Esophagus muscularis mucosa (tissue), 4 donors: ENCODE measurements around the gene KCNIP3. TPM values are rescaled to one million over a fixed set of nuclear protein-coding genes. Genes with fewer than 3 reads are reported as not detected.

Source experiments
- DNase-seq: peaks from one replicate; pipeline ENCODE4 v3.0.0-alpha.2; 2017; ENCODE audit errors: extremely low spot score
- H3K27ac ChIP-seq, 4 donors: fragments of 200-600 bp; sonication (generic); replicated peaks in 1 of 4; 1 replicate in 3 of 4; 2 replicates in 1 of 4; pipeline ENCODE4 v1.5.1; 2016 to 2019; ENCODE audit warnings: mild to moderate bottlenecking in 1 of 4
- H3K27me3 ChIP-seq, 4 donors: fragments of 200-600 bp; sonication (generic); one replicate each; pipeline versions ENCODE4 v1.5.1 to v1.6.0; 2016 to 2019
- H3K36me3 ChIP-seq, 4 donors: fragments of 200-600 bp; sonication (generic); one replicate each; pipeline ENCODE4 v1.5.1; 2016 to 2019
- H3K4me1 ChIP-seq, 4 donors: fragments of 200-600 bp; sonication (generic); one replicate each; pipeline ENCODE4 v1.5.1; 2016 to 2019
- H3K4me3 ChIP-seq, 4 donors: fragments of 200-600 bp; sonication (generic); 1 replicate in 2 of 4; 2 replicates in 2 of 4; pipeline ENCODE4 v1.5.1; 2016 to 2019; ENCODE audit warnings: mild to moderate bottlenecking in 4 of 4, moderate library complexity in 1 of 4
- H3K9me3 ChIP-seq, 4 donors: fragments of 200-600 bp; sonication (generic); 1 replicate in 3 of 4; 2 replicates in 1 of 4; pipeline ENCODE4 v1.5.1; 2016 to 2019
- EP300 ChIP-seq: sonication (generic); formaldehyde crosslinking; IDR thresholded peaks from one replicate; pipeline ENCODE4 v1.6.1; 2017; ENCODE audit warnings: antibody characterized with exemption
- POLR2A ChIP-seq: fragments of 450-650 bp; IDR thresholded peaks from one replicate; pipeline ENCODE4 v1.6.1; 2017; ENCODE audit warnings: antibody characterized with exemption, moderate library complexity, mild to moderate bottlenecking, low read depth
- POLR2AphosphoS5 ChIP-seq, 2 donors: sonication (generic); formaldehyde crosslinking; IDR thresholded peaks; one replicate each; pipeline ENCODE4 v1.6.1; 2017; ENCODE audit warnings: antibody characterized with exemption in 2 of 2
- WGBS: methylation state at CpG from one replicate; pipeline ENCODE4 v1.1.5; 2018; 5-methylcytosine and 5-hydroxymethylcytosine counted together
- intact Hi-C: fragments of 100-400 bp; cut with DNase I; formaldehyde crosslinking; loops from one replicate; pipeline ENCODE4 v1.15.1; 2023
- total RNA-seq, 4 donors: library from RNA; depleted of rRNA; stranded (reverse); fragments of >200 nt; gene quantifications; one replicate each; pipeline versions ENCODE4 v1.1.0 to v1.2.1, GENCODE V29; 2016
- TF ChIP-seq, protein P1 (sequence below), 3 experiments: fragments of 200-600 bp in 2 of 3; fragments of 450-650 bp in 1 of 3; sonication (generic) in 2 of 3; IDR thresholded peaks; one replicate each; pipeline ENCODE4 v1.5.1; 2017 to 2019; ENCODE audit warnings: antibody characterized with exemption in 3 of 3, mild to moderate bottlenecking in 2 of 3, moderate library complexity in 1 of 3

KCNIP3 gene
- total RNA-seq, 4 donors from 2014 or later = 15.8 to 29.9 (median 23.0) TPM

DNA sequence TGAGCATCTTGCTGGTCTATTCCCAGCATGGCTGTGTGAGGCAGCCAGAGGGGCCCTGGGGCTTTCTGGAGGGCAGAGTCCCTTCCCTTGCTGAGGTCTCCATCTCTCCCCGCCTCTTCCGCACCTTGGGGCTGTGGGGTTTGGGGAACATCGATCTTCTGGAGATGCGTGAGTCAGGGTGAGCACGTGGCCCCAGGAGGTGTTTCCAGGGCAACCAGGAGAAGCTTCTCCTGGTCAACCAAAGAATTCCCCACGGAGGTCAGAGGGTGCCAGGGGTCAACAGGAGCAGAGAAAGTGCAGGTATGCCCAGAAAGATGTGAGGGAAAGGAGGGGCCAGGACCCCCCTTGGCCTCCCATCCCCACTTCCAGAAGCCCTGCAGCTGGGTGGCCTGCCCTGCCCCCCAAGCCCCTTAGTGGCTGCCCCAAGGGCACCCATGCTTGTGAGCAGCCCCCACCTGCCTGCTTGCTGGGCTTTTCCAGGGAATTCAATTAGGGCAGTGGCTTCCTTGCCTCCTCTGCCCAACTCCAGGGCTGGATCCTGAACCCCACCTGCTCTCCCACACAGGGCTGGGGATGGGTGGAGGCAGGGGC, 25.7 kb upstream of the KCNIP3 start:
- 73% methylated on average over 6 of the region's 6 CpGs for WGBS
- no peak for TF ChIP-seq POLR2AphosphoS5 (IDR thresholded peaks at IDR 0.05)
- TF ChIP-seq, protein P1, sequence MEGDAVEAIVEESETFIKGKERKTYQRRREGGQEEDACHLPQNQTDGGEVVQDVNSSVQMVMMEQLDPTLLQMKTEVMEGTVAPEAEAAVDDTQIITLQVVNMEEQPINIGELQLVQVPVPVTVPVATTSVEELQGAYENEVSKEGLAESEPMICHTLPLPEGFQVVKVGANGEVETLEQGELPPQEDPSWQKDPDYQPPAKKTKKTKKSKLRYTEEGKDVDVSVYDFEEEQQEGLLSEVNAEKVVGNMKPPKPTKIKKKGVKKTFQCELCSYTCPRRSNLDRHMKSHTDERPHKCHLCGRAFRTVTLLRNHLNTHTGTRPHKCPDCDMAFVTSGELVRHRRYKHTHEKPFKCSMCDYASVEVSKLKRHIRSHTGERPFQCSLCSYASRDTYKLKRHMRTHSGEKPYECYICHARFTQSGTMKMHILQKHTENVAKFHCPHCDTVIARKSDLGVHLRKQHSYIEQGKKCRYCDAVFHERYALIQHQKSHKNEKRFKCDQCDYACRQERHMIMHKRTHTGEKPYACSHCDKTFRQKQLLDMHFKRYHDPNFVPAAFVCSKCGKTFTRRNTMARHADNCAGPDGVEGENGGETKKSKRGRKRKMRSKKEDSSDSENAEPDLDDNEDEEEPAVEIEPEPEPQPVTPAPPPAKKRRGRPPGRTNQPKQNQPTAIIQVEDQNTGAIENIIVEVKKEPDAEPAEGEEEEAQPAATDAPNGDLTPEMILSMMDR (IDR thresholded peaks at IDR 0.05) = no peak
- TF ChIP-seq EP300 = no peak
- TF ChIP-seq POLR2A = no peak
- Histone ChIP-seq H3K36me3 (no peaks in the 10 kb centered on the region), H3K27me3 (no peaks in the 10 kb centered on the region), H3K4me1 (no peaks in the 10 kb centered on the region), H3K9me3 (no peaks in the 10 kb centered on the region), H3K27ac (no peak overlapping the region), H3K4me3 (no peak overlapping the region)
- DNase-seq = no peak
- intact Hi-C loops = no loop called here

DNA sequence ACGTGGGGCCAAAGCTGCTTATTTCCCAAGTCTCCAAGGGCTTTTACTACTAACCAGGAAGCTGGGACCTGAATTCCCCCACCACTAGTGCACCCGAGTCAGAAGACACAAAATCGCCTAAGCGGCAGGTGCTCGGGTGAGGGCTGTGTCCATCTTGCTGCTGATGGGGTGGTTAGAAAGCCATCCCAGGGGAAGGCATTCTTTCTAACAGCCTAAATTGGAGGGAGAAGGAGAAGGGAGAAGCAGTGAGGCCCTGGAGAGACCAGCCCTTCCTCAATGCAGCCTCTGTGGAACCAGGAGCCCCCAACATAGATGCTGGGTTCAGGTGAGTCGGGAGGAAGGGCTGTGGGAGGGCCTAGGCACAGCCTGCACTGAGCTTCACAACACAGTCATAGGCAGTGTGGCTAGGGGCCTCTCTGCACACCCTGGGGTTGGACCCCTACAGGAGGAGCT, 24.8 kb upstream of the KCNIP3 start:
- intact Hi-C loops = no loop called here
- Histone ChIP-seq H3K27me3 (no peaks in the 10 kb centered on the region), H3K36me3 (no peaks in the 10 kb centered on the region), H3K27ac (no peak overlapping the region), H3K9me3 (no peaks in the 10 kb centered on the region), H3K4me1 (no peaks in the 10 kb centered on the region), H3K4me3 (no peak overlapping the region)
- 78% methylated on average over 6 of the region's 6 CpGs for WGBS
- TF ChIP-seq POLR2A (no peak), EP300 (no peak), POLR2AphosphoS5 (IDR thresholded peaks at IDR 0.05) (no peak)
- TF ChIP-seq, protein P1 (IDR thresholded peaks at IDR 0.05) = no peak
- DNase-seq = no peak

GRCh38 chr2:95272781-95273180, 24.4 kb upstream of the KCNIP3 start:
- no peaks in the 10 kb centered on the region for H3K27me3 ChIP-seq
- no peaks in the 10 kb centered on the region for H3K36me3 ChIP-seq
- no peaks in the 10 kb centered on the region for H3K4me1 ChIP-seq
- 92% methylated on average over 1 of the region's 1 CpG for WGBS
- H3K9me3 ChIP-seq = no peaks in the 10 kb centered on the region
- intact Hi-C loops = no loop called here
- no peak overlapping the region for H3K4me3 ChIP-seq
- H3K27ac ChIP-seq = no peak overlapping the region
- no peak for DNase-seq
- TF ChIP-seq, protein P1 (IDR thresholded peaks at IDR 0.05) = no peak
- TF ChIP-seq EP300 (no peak), POLR2A (no peak)

DNA sequence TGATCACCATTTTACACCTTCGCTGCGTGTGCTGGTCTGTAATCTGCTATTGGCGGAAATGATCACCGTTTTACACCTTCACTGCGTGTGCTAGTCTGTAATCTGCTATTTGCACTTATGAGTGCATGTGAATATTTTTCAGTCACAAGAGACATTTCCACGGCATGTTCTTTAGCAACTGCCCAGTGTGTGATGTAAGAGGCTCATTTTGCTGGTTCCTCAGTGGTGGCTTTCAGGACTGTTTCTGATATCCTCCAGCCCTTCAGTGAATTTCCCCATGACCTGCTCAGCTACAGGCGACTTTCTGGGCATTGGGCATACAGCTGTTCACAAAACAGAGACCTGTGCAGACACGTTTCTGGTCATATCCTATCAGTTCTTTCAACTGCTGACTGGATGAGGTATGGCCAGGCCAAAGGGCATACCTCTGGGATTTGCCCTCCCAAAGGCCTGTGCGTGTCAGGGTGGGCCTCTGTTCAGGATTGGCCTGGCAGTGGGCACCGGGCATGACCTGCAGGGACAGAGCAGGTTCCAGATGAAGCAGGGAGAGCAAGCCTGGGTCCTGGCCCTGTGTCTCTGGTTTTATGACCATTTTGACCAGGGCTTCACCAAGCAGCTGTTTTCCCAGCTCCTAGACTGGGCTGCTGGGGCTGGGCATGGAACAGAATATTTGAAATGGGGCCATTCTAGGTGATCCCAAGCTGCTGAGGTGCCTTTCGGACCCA, 23.4 kb upstream of the KCNIP3 start:
- no peaks in the 10 kb centered on the region for H3K4me1 ChIP-seq
- 86% methylated on average over 9 of the region's 11 CpGs for WGBS
- H3K36me3 ChIP-seq = no peaks in the 10 kb centered on the region
- H3K4me3 ChIP-seq = no peak overlapping the region
- H3K9me3 ChIP-seq = no peaks in the 10 kb centered on the region
- no peak for DNase-seq
- no peak overlapping the region for H3K27ac ChIP-seq
- intact Hi-C loops = no loop called here
- no peaks in the 10 kb centered on the region for H3K27me3 ChIP-seq
- TF ChIP-seq, protein P1 (IDR thresholded peaks at IDR 0.05) = no peak
- no peak for TF ChIP-seq POLR2A
- TF ChIP-seq EP300 = no peak
- no peak for TF ChIP-seq POLR2AphosphoS5 (IDR thresholded peaks at IDR 0.05)
